K562 (cell line): Measurements from ENCODE around the gene NT5DC4. TPM values are rescaled to one million over a fixed set of nuclear protein-coding genes. Genes with fewer than 3 reads are reported as not detected.
A peak's percentile ranks its signal among the peaks of the same experiment; 100 is the strongest.

Source experiments
- ARID1B ChIP-seq: fragments of 450-650 bp; IDR thresholded peaks from 2 replicates; pipeline ENCODE4 v1.6.1; 2016; ENCODE audit warnings: antibody characterized with exemption, mild to moderate bottlenecking, inconsistent platforms
- ATF7 ChIP-seq: fragments of 450-650 bp; IDR thresholded peaks from 2 replicates; pipeline ENCODE4 v1.7.1; 2014; ENCODE audit warnings: mild to moderate bottlenecking, moderate library complexity
- CBX5 ChIP-seq: IDR thresholded peaks from 2 replicates; pipeline ENCODE4 v1.6.1; 2014; ENCODE audit warnings: low read depth, borderline replicate concordance
- CHD4 ChIP-seq: fragments of 200-600 bp; sonication (generic); IDR thresholded peaks from 3 replicates; pipeline ENCODE4 v1.6.1; 2012; ENCODE audit warnings: low read depth, mild to moderate bottlenecking, mixed read lengths, low read length, inconsistent platforms; ENCODE audit not compliant: insufficient read depth, insufficient replicate concordance, poor library complexity, severe bottlenecking
- ETV6 ChIP-seq, 3 experiments: fragments of 150-350 bp in 1 of 3; sonication (generic) in 1 of 3; formaldehyde crosslinking in 1 of 3; IDR thresholded peaks; 2 replicates each; pipeline versions ENCODE4 v1.6.1 to v1.8.0; 2014 to 2022; ENCODE audit warnings: borderline replicate concordance in 2 of 3, low read depth in 2 of 3, antibody characterized with exemption in 1 of 3, low read length in 1 of 3, mild to moderate bottlenecking in 1 of 3, missing genetic modification reagents in 1 of 3
- FIP1L1 ChIP-seq: fragments of 200-400 bp; formaldehyde crosslinking; IDR thresholded peaks from 2 replicates; pipeline ENCODE4 v1.6.1; 2018; ENCODE audit warnings: mild to moderate bottlenecking, low read depth, low read length; ENCODE audit not compliant: poor library complexity, severe bottlenecking
- GATAD2B ChIP-seq: fragments of 450-650 bp; IDR thresholded peaks from 2 replicates; pipeline ENCODE4 v1.6.1; 2017; ENCODE audit warnings: mild to moderate bottlenecking, borderline replicate concordance
- ILK ChIP-seq: fragments of 450-650 bp; IDR thresholded peaks from 2 replicates; pipeline ENCODE4 v1.6.1; 2016; ENCODE audit warnings: missing genetic modification characterization, low read depth, mild to moderate bottlenecking, missing compliant biosample characterization, moderate library complexity, borderline replicate concordance
- MTA1 ChIP-seq: fragments of 450-650 bp; IDR thresholded peaks from 2 replicates; pipeline ENCODE4 v1.6.1; 2017; ENCODE audit warnings: borderline replicate concordance
- MYC ChIP-seq, 2 experiments: fragments of 250-450 bp in 1 of 2; sonication (Bioruptor Pico) in 1 of 2; IDR thresholded peaks; 2 replicates each; pipeline versions ENCODE4 v1.5.1 to v1.6.1; 2012 to 2021; ENCODE audit warnings: low read depth in 2 of 2, borderline replicate concordance in 1 of 2, improper control_type of control experiment in 1 of 2, low read length in 1 of 2, mild to moderate bottlenecking in 1 of 2, moderate library complexity in 1 of 2
- NCOA6 ChIP-seq: fragments of 450-650 bp; IDR thresholded peaks from 2 replicates; pipeline ENCODE4 v1.6.1; 2017; ENCODE audit warnings: mild to moderate bottlenecking
- polyA plus RNA-seq, 8 experiments: library from polyadenylated mRNA; depleted of rRNA in 4 of 8; stranded (reverse) in 5 of 8; unstranded in 3 of 8; fragments of >200 nt; fragmentation: Nextera tagmentation in 2 of 8; fragmentation: Illumina TruSeq in 1 of 8; extraction: Ambion mirVana in 2 of 8; extraction: Trizol in 1 of 8; gene quantifications; 2 replicates each; pipeline versions ENCODE4 v1.2.1 to v1.2.3, GENCODE V29; 2011 to 2014; ENCODE audit warnings: inconsistent platforms in 1 of 8, missing spikeins in 1 of 8
- total RNA-seq, 7 experiments: library from RNA; depleted of rRNA in 6 of 7; stranded (reverse); fragments of >200 nt in 6 of 7; fragmentation: Illumina TruSeq in 2 of 7; extraction: Trizol in 2 of 7; gene quantifications; 2 replicates each; pipeline versions ENCODE4 v1.2.1 to v1.2.3, GENCODE V29; 2011 to 2021; ENCODE audit warnings: low replicate concordance in 1 of 7
- TF ChIP-seq, protein P1 (sequence below), 2 experiments: IDR thresholded peaks; 2 replicates each; pipeline ENCODE4 v1.6.1; 2012; ENCODE audit warnings: improper control_type of control experiment in 2 of 2, low read depth in 2 of 2, low read length in 2 of 2, borderline replicate concordance in 1 of 2
- TF ChIP-seq, protein P2 (sequence below), 2 experiments: fragments of 450-650 bp; IDR thresholded peaks; 2 replicates each; pipeline ENCODE4 v1.6.1; 2016; ENCODE audit warnings: mild to moderate bottlenecking in 2 of 2, borderline replicate concordance in 1 of 2, low read depth in 1 of 2, moderate library complexity in 1 of 2
- TF ChIP-seq, protein P3 (sequence below): fragments of 250-450 bp; sonication (Bioruptor Pico); IDR thresholded peaks from 2 replicates; pipeline ENCODE4 v1.8.0; 2022; ENCODE audit warnings: moderate library complexity, mild to moderate bottlenecking, inconsistent platforms

NT5DC4 gene
- total and polyA plus RNA-seq, 9 of the 15 experiments (the other 6 are each of a cell fraction or from before 2014, with no cell fraction given): 0.44 to 6.9 (median 2.5) TPM

DNA sequence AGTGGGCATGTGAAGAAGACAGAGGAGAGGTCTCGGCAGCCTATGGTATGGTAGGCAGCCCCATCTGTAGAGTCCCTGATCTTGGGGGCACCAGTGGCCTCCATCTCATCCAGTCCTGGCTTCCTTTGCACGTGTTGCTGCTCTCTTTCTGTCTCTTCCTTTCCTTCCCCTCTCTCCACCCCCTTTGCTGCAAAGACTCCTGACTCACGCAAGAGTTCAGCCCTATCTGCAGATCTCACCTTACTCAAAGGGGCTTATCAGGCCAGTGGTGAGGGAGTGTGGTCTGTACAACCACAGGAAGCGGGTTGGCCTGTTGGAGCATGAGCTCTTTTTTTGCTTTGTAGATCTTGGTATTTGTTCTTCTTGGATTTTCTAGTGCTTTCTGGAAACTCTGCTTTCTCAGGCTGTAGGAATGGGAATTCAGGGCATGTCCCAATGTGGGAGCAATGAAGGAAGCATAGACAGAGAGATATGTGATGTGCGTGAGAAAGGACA lies 14.6 kb upstream of the NT5DC4 start (continued):
- TF ChIP-seq ETV6 (IDR thresholded peaks at IDR 0.05; ENCODE audit: borderline replicate concordance in 1 of 2, low read depth in 2 of 2, low read length in 1 of 2) (peak in 1 of 2 experiments; percentile 59; a peak in 1 of 4 replicates), ETV6 (CRISPR knock-in tag; IDR thresholded peaks at IDR 0.05; ENCODE audit: borderline replicate concordance) (no peak), ARID1B (peak; percentile 99), FIP1L1 (no peak), MYC (IDR thresholded peaks at IDR 0.05; ENCODE audit: low read depth, low read length) (peak; percentile 90), MYC (CRISPR knock-in tag; IDR thresholded peaks at IDR 0.05; ENCODE audit: borderline replicate concordance, low read depth) (no peak), GATAD2B (peak; percentile 97), CHD4 (no peak), CBX5 (0 out of 2 replicates have a peak, but pooled peaks have one; percentile 51), ILK (tag) (no peak), MTA1 (peak; percentile 95), ATF7 (peak; percentile 79), NCOA6 (no peak)
- TF ChIP-seq, protein P1, sequence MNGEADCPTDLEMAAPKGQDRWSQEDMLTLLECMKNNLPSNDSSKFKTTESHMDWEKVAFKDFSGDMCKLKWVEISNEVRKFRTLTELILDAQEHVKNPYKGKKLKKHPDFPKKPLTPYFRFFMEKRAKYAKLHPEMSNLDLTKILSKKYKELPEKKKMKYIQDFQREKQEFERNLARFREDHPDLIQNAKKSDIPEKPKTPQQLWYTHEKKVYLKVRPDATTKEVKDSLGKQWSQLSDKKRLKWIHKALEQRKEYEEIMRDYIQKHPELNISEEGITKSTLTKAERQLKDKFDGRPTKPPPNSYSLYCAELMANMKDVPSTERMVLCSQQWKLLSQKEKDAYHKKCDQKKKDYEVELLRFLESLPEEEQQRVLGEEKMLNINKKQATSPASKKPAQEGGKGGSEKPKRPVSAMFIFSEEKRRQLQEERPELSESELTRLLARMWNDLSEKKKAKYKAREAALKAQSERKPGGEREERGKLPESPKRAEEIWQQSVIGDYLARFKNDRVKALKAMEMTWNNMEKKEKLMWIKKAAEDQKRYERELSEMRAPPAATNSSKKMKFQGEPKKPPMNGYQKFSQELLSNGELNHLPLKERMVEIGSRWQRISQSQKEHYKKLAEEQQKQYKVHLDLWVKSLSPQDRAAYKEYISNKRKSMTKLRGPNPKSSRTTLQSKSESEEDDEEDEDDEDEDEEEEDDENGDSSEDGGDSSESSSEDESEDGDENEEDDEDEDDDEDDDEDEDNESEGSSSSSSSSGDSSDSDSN (IDR thresholded peaks at IDR 0.05; ENCODE audit: borderline replicate concordance in 1 of 2, low read depth in 2 of 2, low read length in 2 of 2): peak in 1 of 2 experiments; percentile 61; a peak in 1 of 4 replicates
- TF ChIP-seq, protein P2, sequence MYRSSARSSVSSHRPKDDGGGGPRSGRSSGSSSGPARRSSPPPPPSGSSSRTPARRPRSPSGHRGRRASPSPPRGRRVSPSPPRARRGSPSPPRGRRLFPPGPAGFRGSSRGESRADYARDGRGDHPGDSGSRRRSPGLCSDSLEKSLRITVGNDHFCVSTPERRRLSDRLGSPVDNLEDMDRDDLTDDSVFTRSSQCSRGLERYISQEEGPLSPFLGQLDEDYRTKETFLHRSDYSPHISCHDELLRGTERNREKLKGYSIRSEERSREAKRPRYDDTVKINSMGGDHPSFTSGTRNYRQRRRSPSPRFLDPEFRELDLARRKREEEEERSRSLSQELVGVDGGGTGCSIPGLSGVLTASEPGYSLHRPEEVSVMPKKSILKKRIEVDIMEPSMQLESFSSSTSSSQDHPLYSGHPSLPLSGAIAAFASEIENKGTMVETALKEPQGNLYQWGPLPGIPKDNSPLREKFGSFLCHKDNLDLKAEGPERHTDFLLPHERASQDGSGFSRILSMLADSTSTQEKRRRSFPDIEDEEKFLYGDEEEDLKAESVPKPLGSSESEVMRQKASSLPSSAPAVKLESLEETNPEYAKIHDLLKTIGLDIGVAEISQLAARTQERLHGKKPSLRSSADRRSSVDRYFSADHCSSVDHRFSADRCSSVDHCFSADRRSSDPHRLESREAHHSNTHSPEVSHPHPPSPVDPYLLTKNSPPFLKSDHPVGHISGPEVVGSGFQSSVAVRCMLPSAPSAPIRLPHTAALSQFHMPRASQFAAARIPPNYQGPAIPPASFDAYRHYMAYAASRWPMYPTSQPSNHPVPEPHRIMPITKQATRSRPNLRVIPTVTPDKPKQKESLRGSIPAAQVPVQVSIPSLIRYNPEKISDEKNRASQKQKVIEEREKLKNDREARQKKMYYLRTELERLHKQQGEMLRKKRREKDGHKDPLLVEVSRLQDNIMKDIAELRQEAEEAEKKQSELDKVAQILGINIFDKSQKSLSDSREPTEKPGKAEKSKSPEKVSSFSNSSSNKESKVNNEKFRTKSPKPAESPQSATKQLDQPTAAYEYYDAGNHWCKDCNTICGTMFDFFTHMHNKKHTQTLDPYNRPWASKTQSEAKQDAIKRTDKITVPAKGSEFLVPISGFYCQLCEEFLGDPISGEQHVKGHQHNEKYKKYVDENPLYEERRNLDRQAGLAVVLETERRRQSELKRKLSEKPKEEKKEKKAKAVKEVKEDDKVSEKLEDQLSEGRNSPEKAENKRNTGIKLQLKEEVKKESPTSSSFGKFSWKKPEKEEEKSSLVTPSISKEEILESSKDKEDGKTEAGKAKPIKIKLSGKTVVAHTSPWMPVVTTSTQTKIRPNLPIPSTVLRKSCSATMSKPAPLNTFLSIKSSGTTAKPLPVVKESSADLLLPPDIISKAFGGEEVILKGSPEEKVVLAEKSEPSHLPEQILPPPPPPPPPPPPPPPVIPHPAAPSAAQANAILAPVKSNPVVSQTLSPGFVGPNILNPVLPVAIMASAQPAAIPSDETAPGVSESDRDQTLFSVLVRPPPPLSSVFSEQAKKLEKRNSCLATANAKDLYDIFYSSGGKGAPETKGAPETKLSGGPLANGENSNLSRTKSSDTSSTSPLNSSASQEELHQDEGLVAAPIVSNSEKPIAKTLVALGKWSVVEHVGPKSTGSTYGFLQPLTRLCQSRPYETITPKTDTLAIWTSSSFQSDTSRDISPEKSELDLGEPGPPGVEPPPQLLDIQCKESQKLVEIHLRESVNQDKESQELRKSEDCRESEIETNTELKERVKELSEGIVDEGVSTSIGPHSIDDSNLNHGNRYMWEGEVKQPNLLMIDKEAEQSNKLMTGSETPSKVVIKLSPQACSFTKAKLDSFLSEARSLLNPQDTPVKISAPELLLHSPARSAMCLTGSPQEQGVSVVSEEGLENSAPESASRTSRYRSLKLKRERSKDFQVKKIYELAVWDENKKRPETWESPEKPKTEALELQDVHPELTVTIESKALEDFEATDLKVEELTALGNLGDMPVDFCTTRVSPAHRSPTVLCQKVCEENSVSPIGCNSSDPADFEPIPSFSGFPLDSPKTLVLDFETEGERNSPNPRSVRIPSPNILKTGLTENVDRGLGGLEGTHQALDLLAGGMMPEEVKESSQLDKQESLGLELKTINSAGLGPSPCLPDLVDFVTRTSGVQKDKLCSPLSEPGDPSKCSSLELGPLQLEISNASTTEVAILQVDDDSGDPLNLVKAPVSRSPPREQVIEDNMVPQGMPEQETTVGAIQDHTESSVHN (IDR thresholded peaks at IDR 0.05; ENCODE audit: borderline replicate concordance in 1 of 2, low read depth in 1 of 2): peak in 1 of 2 experiments; percentile 91; a peak in 2 of 4 replicates
- TF ChIP-seq, protein P3, sequence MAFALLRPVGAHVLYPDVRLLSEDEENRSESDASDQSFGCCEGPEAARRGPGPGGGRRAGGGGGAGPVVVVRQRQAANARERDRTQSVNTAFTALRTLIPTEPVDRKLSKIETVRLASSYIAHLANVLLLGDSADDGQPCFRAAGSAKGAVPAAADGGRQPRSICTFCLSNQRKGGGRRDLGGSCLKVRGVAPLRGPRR (CRISPR knock-in tag): 0 out of 2 replicates have a peak, but pooled peaks have one; percentile 87
